PC-3 (cell line): Measurements from ENCODE around the gene BDKRB2. TPM values are rescaled to one million over a fixed set of nuclear protein-coding genes. Genes with fewer than 3 reads are reported as not detected.

Experiments
- ATAC-seq: fragments of 200-7000 bp; cut with Tn5 transposase; 2 replicates; pipeline ENCODE4 v1.9.1; 2020; ENCODE audit warnings: mild to moderate bottlenecking, moderate library complexity
- BruUV-seq: library from RNA; stranded (reverse); fragments of 400-500 nt; replicated peaks from 2 replicates; lab custom pipeline; 2021; lab: Mats Ljungman, UMichigan
- CTCF ChIA-PET: fragments of 300-600 bp; sonication (Branson Sonifier 250); formaldehyde crosslinking; loops from one replicate; lab custom pipeline; 2022; ENCODE audit warnings: antibody characterized with exemption; lab: Charles Lee
- POLR2A ChIA-PET: fragments of 300-600 bp; sonication (Branson Sonifier 250); formaldehyde crosslinking; loops from one replicate; lab custom pipeline; 2022; ENCODE audit warnings: antibody characterized with exemption; ENCODE audit not compliant: unreplicated experiment; lab: Charles Lee
- DNase-seq: peaks from one replicate; pipeline ENCODE4 v3.0.0-alpha.2; 2015
- H2AFZ ChIP-seq: fragments of 300-600 bp; sonication (generic); 2 replicates; pipeline ENCODE4 v1.6.0; 2016; ENCODE audit warnings: antibody characterized with exemption, low read length
- H3F3A ChIP-seq: fragments of 300-600 bp; sonication (generic); one replicate; pipeline ENCODE4 v1.6.0; 2017; ENCODE audit warnings: antibody characterized with exemption, low read length, control low read depth, mild to moderate bottlenecking; ENCODE audit not compliant: unreplicated experiment
- H3K27ac ChIP-seq: fragments of 300-600 bp; sonication (generic); 2 replicates; pipeline ENCODE4 v1.5.1; 2016; ENCODE audit warnings: mild to moderate bottlenecking, low read length
- H3K27me3 ChIP-seq: fragments of 300-600 bp; sonication (generic); 2 replicates; pipeline ENCODE4 v1.6.1; 2016; ENCODE audit warnings: low read length, mixed read lengths
- H3K36me3 ChIP-seq: fragments of 300-600 bp; sonication (generic); 2 replicates; pipeline ENCODE4 v1.6.1; 2016; ENCODE audit warnings: low read depth, mixed run types, low read length, mixed read lengths
- H3K4me1 ChIP-seq: fragments of 300-600 bp; sonication (generic); 2 replicates; pipeline ENCODE4 v1.5.1; 2016; ENCODE audit warnings: low read length; ENCODE audit not compliant: insufficient read depth
- H3K4me2 ChIP-seq: fragments of 300-600 bp; sonication (generic); 2 replicates; pipeline ENCODE4 v1.6.0; 2016; ENCODE audit warnings: low read length
- H3K4me3 ChIP-seq: fragments of 300-600 bp; sonication (generic); 2 replicates; pipeline ENCODE4 v1.5.1; 2016; ENCODE audit warnings: mild to moderate bottlenecking, low read length, mixed read lengths
- H3K79me2 ChIP-seq: fragments of 300-600 bp; sonication (generic); 2 replicates; pipeline ENCODE4 v1.6.1; 2017; ENCODE audit warnings: low read length, mixed read lengths
- H3K9ac ChIP-seq: fragments of 300-600 bp; sonication (generic); 2 replicates; pipeline ENCODE4 v1.6.0; 2016; ENCODE audit warnings: mild to moderate bottlenecking, low read length
- H3K9me2 ChIP-seq: fragments of 300-600 bp; sonication (generic); replicated peaks from 2 replicates; pipeline ENCODE4 v1.6.1; 2016; ENCODE audit warnings: mixed run types, low read length, mixed read lengths
- H3K9me3 ChIP-seq: fragments of 300-600 bp; sonication (generic); 2 replicates; pipeline ENCODE4 v1.6.1; 2016; ENCODE audit warnings: low read length, mixed read lengths
- H4K20me1 ChIP-seq: fragments of 300-600 bp; sonication (generic); 2 replicates; pipeline ENCODE4 v1.6.1; 2016; ENCODE audit warnings: low read length, mixed read lengths
- CTCF ChIP-seq: fragments of 300-600 bp; sonication (generic); conservative IDR thresholded peaks from 2 replicates; pipeline ENCODE4 v1.5.1; 2017; ENCODE audit warnings: antibody characterized with exemption, low read depth, mild to moderate bottlenecking, low read length
- EZH2 ChIP-seq: fragments of 300-600 bp; sonication (generic); IDR thresholded peaks from one replicate; pipeline ENCODE4 v1.6.1; 2017; ENCODE audit warnings: antibody characterized with exemption, mild to moderate bottlenecking, low read length; ENCODE audit not compliant: unreplicated experiment
- EZH2phosphoT487 ChIP-seq: fragments of 300-600 bp; sonication (generic); IDR thresholded peaks from 2 replicates; pipeline ENCODE4 v1.6.1; 2018; ENCODE audit warnings: mild to moderate bottlenecking, antibody characterized with exemption, low read length, borderline replicate concordance
- intact Hi-C: fragments of 100-400 bp; cut with micrococcal nuclease; formaldehyde crosslinking; loops from 2 replicates; pipeline ENCODE4 v1.9.0; 2023
- total RNA-seq: library from RNA; depleted of rRNA; stranded (reverse); fragments of >200 nt; gene quantifications from 2 replicates; pipeline ENCODE4 v1.2.3, GENCODE V29; 2014

Gene BDKRB2
- total RNA-seq, 1 experiment from 2014 or later, result 0.07 TPM

DNA sequence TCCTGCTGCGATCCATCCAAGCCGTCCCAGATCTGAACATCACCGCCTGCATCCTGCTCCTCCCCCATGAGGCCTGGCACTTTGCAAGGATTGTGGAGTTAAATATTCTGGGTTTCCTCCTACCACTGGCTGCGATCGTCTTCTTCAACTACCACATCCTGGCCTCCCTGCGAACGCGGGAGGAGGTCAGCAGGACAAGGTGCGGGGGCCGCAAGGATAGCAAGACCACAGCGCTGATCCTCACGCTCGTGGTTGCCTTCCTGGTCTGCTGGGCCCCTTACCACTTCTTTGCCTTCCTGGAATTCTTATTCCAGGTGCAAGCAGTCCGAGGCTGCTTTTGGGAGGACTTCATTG, 59.5 kb downstream of the BDKRB2 start:
- Histone ChIP-seq H3K27ac (no peak overlapping the region), H3K79me2 (no peaks in the 10 kb centered on the region), H3K9me3 (no peaks in the 10 kb centered on the region), H3F3A (no peaks in the 10 kb centered on the region), H3K4me3 (no peak overlapping the region), H2AFZ (no peak overlapping the region), H3K4me2 (no peak overlapping the region), H3K27me3 (no peaks in the 10 kb centered on the region), H3K4me1 (peaks cover 17% of the 10 kb centered on the region), H3K36me3 (no peaks in the 10 kb centered on the region), H3K9ac (no peak overlapping the region), H3K9me2 (no peaks in the 10 kb centered on the region), H4K20me1 (no peaks in the 10 kb centered on the region)
- ChIA-PET CTCF (no interaction called here), POLR2A (no interaction called here)
- TF ChIP-seq EZH2 (no peak), CTCF (no peak), EZH2phosphoT487 (no peak)
- ATAC-seq (no peak), DNase-seq (no peak)
- intact Hi-C loops, result no loop called here
- no TSS peak for BruUV-seq

GRCh38 chr14:96264853-96265252, 60.2 kb downstream of the BDKRB2 start:
- ATAC-seq (no peak), DNase-seq (peak; percentile 32)
- Histone ChIP-seq H3K36me3 (no peaks in the 10 kb centered on the region), H4K20me1 (no peaks in the 10 kb centered on the region), H2AFZ (no peak overlapping the region), H3K9me2 (no peaks in the 10 kb centered on the region), H3K4me2 (no peak overlapping the region), H3K79me2 (no peaks in the 10 kb centered on the region), H3F3A (no peaks in the 10 kb centered on the region), H3K4me3 (no peak overlapping the region), H3K27ac (no peak overlapping the region), H3K9me3 (no peaks in the 10 kb centered on the region), H3K27me3 (no peaks in the 10 kb centered on the region), H3K4me1 (peaks cover 24% of the 10 kb centered on the region), H3K9ac (no peak overlapping the region)
- intact Hi-C loops, result no loop called here
- POLR2A ChIA-PET, result no interaction called here
- BruUV-seq, result no TSS peak
- CTCF ChIA-PET, result no interaction called here
- TF ChIP-seq EZH2phosphoT487 (no peak), CTCF (peak; percentile 44)

GRCh38 chr14:96265383-96266095, 60.9 kb downstream of the BDKRB2 start:
- TF ChIP-seq EZH2phosphoT487 (no peak), CTCF (no peak), EZH2 (no peak)
- Histone ChIP-seq H3K79me2 (no peaks in the 10 kb centered on the region), H3K4me2 (no peak overlapping the region), H3K9me3 (no peaks in the 10 kb centered on the region), H4K20me1 (no peaks in the 10 kb centered on the region), H3K36me3 (no peaks in the 10 kb centered on the region), H3K4me3 (no peak overlapping the region), H3K27ac (no peak overlapping the region), H3F3A (no peaks in the 10 kb centered on the region), H3K27me3 (no peaks in the 10 kb centered on the region), H3K9ac (no peak overlapping the region), H2AFZ (no peak overlapping the region), H3K9me2 (no peaks in the 10 kb centered on the region), H3K4me1 (peaks cover 24% of the 10 kb centered on the region)
- DNase-seq (no peak), ATAC-seq (no peak)
- CTCF ChIA-PET, result no interaction called here
- no TSS peak for BruUV-seq
- intact Hi-C loops, result no loop called here
- POLR2A ChIA-PET, result no interaction called here
